KBM-7 (cell line): ENCODE measurements around the gene TACSTD2.

Source experiments
- DNase-seq: peaks from one replicate; pipeline ENCODE4 v3.0.0-alpha.2; 2015
- in situ Hi-C: fragments of 300-500 bp; cut with MboI; formaldehyde crosslinking; loops from 2 replicates; pipeline ENCODE4 v1.14.3; 2020; ENCODE audit warnings: low sequenced_read_pairs, low pct_unique_long_range_greater_than_20kb, mixed read lengths

TACSTD2 gene

DNA sequence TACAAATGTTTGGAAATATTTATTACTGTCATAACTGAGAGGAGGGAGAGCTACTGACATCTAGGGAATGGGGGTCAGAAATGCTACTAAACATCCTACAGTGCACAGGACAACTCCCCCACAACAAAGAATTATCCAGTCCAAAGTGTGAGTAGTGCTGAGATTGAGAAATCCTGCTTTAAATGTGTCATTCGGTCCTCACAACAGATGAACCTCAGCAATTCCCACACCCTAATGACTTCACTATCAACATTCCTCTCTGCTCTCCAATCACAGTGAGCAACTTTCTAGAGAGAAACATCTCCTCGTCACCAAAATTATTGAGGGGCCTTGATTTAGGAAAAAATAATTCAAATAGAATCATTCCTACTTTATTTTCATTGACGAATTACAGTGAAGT lies 48.5 kb downstream of the TACSTD2 start:
- no peak for DNase-seq
- in situ Hi-C loops = no loop called here
